D341Med (cell line): ENCODE data around the gene C10orf53.
"Not testable (repeated sequence)": the region's sequence is repeated elsewhere in the genome, so short reads cannot be mapped to it uniquely, and the experiment has no call there.

ENCODE experiments used
- DNase-seq: peaks from one replicate; pipeline ENCODE4 v3.0.0; 2012; ENCODE audit warnings: low spot score

C10orf53 gene

GRCh38 chr10:49652421-49653272 is 26.8 kb upstream of the C10orf53 start:
- peak; percentile 32 for DNase-seq

- DNase-seq = peak; percentile 18
Observed at GRCh38 chr10:49653273-49653929, 26.1 kb upstream of the C10orf53 start.

GRCh38 chr10:49654036-49654693 is 25.3 kb upstream of the C10orf53 start:
- peak; percentile 37 for DNase-seq

GRCh38 chr10:49655099-49655498 is 24.4 kb upstream of the C10orf53 start:
- DNase-seq = peak; percentile 24

- DNase-seq = peak; percentile 12
Observed at GRCh38 chr10:49656845-49657493, 22.5 kb upstream of the C10orf53 start.

GRCh38 chr10:49657606-49658005 is 21.8 kb upstream of the C10orf53 start:
- DNase-seq = peak; percentile 5

GRCh38 chr10:49661140-49661856 is 18.2 kb upstream of the C10orf53 start:
- DNase-seq = peak; percentile 16

- peak; percentile 19 for DNase-seq
Observed at GRCh38 chr10:49662169-49662830, 17.2 kb upstream of the C10orf53 start.

- DNase-seq = peak; percentile 6
Observed at GRCh38 chr10:49663596-49663995, 15.9 kb upstream of the C10orf53 start.

- DNase-seq = peak; percentile 14
Observed at GRCh38 chr10:49664006-49664841, 15.2 kb upstream of the C10orf53 start.

GRCh38 chr10:49664842-49665355 is 14.6 kb upstream of the C10orf53 start:
- peak; percentile 24 for DNase-seq

GRCh38 chr10:49666054-49666615 is 13.3 kb upstream of the C10orf53 start:
- peak; percentile 9 for DNase-seq

GRCh38 chr10:49666685-49667084 is 12.8 kb upstream of the C10orf53 start:
- peak; percentile 3 for DNase-seq

GRCh38 chr10:49667991-49668390 is 11.5 kb upstream of the C10orf53 start:
- DNase-seq = peak; percentile 9

- peak; percentile 25 for DNase-seq
Observed at GRCh38 chr10:49668684-49669083, 10.8 kb upstream of the C10orf53 start.

GRCh38 chr10:49678827-49679479 is 498 bp upstream of the C10orf53 start:
- peak; percentile 33 for DNase-seq

- not testable (repeated sequence) for DNase-seq
Observed at GRCh38 chr10:49682449-49682848, 3.0 kb downstream of the C10orf53 start.

- no peak for DNase-seq
Observed at GRCh38 chr10:49682879-49683278, 3.4 kb downstream of the C10orf53 start.

- DNase-seq = no peak
Observed at GRCh38 chr10:49686651-49687050, 7.2 kb downstream of the C10orf53 start.
